GM21515 (cell line): ENCODE data around the gene LRRC75A.

Experiments
- ATAC-seq: cut with Tn5 transposase; IDR thresholded peaks from one replicate; pipeline ENCODE4 v1.9.1; 2021; ENCODE audit not compliant: unreplicated experiment

LRRC75A gene

DNA sequence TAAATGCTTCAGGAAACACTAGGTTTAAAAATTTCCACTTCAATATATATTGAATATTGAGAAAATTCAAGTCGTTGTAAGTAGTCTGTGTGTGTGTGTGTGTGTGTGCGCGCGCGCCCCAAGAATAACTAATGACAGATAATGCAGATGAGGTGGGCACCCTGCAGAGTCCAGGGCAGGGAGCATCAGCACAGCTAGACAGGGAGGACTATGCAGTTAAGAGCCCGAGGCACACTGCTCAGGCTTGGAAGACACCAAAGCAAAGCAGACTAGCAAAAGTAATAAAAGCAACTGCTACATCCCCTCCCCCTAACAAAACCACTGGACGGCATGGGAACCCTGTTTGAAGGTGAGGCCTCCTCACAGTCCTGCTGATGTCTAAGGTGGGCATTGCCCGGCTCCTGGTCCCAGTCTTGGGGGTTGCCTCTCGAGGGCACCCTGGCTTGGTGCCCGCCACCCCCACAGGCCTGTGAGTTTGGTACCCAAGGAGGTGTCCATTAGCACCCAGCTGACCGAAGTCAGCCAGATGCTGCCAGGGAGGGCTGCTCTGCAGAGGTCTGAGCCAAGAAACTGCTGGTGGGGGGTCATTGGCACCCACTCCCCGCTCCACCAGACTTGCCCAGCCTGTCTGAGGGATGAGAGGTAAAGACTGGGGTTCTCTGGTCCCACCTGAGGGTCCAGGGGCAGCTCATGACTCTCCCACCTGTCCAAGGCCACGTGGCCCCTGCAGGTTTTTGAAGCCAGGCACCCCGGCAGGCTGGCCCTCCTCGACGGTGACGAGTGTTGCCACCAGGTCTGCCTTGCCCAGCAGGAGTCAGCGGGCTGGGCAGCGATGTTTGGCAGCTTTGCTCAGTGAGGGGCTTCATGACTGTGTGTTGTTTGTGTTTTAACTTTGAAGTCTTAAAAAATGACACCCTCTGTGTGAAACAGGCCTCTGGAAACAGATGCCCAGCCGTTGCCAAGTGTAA is 18.7 kb downstream of the LRRC75A start:
- no peak for ATAC-seq

GRCh38 chr17:16472539-16472938 is 19.5 kb downstream of the LRRC75A start:
- ATAC-seq = no peak

- no peak for ATAC-seq
These were observed 20.7 kb downstream of the LRRC75A start for GRCh38 chr17:16471295-16471694.

DNA sequence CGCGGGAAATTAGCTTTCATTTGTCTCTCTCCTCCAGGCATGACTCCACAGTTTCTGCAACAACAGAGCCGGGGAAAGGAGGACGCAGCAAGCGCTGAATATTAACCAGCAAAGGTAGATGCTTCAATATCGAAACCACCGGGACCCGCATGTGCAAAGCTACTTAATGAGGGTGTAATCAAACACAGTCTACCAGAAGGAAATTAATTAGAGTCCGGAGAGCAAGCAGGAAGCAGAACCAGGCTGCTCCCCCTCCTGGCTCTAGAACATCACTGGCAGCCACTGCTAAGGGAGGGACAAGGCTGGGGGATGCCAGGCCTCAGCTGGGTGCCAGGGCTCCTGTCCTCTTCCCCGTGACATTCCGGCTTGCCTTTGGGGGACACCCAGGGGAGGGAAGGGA is 21.7 kb downstream of the LRRC75A start:
- no peak for ATAC-seq

DNA sequence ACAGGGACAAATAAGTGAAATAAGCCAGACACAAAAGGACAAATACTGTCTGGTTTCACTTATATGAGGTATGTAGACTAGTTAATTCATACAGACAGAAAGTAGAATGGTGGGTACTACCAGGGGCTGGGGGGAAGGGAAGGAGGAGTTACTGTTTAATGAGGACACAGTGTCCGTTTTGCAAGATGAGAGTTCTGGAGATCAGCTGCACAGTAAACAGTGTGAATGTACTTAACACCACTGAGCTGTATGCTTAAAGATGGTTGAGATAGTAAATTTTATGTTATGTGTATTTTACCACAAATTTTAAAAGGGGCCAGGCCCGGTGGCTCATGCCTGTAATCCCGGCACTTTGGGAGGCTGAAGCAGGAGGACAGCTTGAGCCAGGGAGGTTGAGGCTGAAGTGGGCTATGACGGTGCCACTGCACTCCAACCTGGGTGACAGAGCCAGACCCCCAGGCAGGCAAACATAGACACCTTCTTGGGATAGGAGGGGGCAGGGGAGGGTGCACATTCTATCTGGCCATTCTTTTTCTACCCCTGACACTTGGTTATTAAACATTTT is 23.5 kb downstream of the LRRC75A start:
- ATAC-seq = no peak

DNA sequence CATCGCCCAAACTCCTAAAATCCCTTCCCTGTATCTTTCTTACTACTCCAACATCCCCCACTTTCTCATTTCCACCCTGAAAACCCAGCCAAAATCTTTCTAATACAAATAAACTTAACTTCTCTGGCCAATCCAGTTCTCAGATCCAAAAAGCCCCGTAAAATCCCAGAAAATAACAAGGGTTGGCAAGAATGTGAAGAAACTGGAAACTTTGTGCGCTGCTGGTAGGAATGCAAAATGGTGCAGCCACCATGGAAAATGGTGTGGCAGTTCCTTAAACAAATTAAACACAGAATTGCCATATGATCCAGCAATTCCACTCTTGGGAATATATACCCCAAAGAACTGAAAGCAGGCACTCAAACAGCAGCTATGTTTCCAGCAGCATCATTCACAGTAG is 24.1 kb downstream of the LRRC75A start:
- ATAC-seq = no peak

GRCh38 chr17:16467044-16467443 is 24.9 kb downstream of the LRRC75A start:
- no peak for ATAC-seq

DNA sequence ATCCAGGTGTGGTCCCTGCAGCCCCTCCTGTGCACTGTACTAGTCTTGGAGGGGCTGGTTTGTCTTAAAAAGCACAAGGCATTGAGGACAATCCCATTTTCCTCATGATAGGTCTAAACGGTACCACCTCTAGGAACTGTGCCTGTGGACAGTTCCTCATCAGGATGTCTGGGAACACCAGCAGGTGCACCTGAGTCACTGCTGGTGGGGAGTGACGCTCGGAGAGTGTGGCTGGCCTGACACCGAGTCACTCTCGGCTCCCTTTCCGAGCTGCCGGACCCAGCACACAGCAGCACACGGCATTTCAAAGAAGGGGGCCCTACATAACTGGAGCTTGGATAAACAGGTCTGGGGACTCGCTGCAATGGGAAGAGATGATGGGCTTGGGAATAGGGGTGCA is 25.6 kb downstream of the LRRC75A start:
- ATAC-seq = no peak

DNA sequence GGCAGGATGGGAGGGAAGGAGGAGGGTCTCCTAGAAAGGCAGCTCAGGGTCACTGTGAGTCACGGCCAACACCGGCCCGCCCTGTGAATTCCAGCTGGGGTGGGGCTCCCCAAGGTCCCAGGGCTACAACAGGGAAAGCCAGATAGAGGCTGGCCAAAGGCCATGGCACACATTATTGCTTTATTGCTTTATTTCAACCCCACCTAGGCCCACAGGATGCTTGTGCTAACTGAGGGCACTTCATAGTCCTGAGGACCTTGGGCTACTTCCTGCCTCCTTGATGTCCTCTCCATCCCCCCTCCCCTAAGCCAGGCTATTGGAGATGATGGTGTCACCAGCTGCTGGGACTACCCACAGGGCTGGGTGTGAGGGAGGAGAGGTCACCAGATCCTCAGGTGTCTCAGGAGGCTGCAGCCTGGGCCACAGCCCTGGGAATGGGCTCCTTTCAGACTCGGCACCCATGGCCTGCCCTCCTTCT is 26.1 kb downstream of the LRRC75A start:
- no peak for ATAC-seq

DNA sequence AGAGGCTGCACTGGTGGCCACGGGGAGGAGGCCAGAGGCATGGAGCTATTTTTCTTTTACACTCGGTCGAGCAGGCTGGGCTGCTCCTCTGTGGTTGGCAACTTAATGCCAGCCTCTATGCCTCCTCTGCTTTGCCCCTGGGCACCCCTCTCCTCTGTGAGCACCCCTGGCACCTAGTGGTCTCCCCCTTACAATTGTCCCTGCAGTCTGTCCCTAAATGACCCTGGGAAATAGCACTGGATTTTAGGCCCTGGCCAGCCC is 27.0 kb downstream of the LRRC75A start:
- ATAC-seq = no peak

DNA sequence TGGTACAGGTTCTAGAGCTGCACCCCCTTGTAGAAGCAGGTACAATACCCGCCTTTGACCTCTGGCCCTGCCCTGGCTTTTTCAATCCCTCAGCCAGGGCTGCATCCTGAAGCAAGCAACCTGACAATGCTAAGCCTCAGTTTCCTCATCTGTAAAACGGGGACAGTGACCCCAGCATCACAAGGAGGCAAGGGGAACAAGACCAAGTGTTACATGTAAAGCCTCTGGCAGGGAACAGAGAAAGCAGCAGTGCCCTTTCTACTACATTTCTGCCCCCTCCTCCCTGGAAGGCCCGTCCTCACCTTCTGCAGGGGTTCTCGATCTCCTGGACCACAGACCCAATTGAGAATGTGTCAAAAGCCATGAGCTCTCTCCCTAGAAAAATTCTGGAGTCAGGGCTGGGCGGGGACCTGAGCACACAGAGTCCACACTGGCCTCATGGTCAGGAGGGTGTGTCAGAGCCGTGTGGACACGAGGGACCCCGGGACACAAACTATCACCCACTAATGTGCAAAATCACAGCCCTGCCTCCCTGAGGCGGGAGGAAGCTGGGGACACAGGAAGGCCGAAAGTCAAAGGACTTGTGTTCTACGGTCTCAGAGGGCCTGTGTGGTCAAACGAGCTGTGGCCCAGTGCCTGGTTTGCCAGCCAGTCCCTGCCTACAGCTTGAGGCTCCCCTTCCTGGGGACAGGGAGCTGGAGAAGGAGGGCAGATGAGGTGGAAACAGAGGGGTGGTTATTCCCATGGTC is 27.5 kb downstream of the LRRC75A start:
- no peak for ATAC-seq

DNA sequence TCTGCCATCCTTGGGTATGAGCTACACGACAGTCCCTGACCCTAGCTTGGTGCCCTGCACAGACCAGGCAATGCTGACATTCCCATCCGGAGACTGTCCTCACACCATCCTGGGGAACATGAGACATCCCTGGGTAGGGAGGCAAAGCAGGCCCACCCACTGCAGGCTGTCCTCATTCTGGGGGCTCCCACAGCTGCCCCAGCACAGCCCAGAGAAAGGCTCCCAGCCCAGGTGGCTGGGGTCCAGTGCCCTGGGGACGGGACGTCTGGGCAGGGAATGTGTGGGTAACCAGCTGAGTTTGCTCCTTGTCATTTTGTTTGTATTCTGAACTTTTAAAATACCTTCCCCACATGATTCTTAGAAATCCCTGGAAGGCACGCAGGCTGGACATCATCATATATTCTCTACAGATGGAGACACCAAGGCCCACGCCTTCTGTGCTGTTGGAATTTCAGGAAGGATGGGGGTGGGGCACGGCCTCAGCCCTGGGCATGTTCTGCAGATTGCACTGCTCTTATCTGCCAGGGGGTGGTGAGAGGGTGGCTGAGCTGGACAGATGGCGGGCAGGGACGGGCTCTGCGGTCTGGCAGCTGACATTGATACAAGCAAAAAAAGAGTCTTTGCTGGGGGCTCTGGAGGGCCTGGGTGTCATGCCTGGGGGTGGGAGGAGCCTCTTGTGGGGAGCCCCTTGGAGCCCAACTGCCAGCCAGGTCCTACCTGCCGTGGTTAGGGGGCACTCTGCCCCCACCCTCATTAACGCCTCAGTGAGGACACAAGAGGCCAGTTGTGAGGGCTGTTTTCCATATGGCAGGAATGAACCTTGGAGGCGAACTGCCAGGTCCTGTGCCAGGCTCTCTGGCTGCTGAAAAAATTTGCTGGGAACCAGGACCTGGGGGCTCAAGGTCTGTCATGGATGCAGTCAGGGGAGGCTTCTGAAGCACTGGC is 28.4 kb downstream of the LRRC75A start:
- ATAC-seq = no peak

- ATAC-seq = no peak
These were observed 29.7 kb downstream of the LRRC75A start for GRCh38 chr17:16462070-16462864.

GRCh38 chr17:16461606-16461866 is 30.5 kb downstream of the LRRC75A start:
- ATAC-seq = no peak

DNA sequence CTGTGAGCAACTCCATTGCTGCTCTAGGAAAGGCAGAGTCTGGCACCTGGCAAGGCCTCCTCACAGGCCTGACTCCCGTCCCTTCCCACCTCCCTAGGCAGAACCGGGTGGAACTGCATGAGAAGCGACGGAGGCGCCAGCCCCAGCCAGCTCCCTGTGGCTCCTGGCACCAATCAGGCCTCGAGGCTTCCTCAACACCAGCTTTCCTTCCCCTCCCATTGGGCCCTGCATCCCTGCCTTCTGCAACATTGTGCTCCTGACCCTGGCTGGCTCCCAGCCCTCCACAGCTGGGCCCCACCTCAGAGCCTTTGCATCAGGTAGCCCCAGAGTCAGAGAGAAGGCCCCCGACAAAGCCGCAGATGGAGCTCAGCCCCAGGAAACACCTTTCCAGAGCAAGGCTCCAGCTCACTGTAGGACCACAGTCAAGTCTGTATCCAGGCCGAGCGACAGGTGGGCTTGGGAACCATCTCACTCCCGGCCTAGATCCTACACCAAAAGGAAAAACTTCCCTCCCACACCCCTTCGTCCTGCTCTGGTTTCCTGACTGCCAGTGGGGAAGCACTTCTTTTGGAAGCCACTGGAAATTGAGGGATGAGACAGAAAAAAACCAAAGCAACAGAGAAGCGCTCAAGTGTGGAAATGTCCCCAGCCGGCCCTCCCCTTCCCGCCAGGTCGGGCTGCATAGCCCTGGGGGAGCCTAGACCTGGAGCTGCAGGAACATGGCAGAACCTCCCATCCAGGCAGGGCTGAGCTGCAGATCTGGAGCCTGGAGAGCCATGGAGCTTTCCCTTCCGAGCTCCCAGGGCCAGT is 31.0 kb downstream of the LRRC75A start:
- no peak for ATAC-seq

- ATAC-seq = no peak
These were observed 32.0 kb downstream of the LRRC75A start for GRCh38 chr17:16459855-16460550.

DNA sequence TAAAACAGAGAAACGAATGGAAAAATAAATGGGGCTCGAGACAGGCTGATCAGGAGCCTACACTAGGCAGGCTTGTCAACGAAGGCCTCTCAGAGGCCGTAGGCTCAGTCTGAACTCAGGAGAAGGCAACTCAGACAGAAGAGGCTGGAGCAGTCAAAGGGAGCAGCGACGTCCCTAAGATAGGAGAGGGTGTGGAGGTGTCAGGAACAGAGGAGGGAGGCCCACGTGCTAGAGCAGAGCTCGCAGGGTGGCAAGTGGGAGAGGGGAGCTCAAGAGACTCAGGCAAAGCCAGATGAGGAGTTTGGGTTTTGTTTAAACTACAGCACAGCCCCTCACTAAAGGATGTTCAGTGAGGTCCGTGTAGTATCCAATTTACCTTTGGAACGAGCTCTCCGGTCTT is 32.7 kb downstream of the LRRC75A start:
- no peak for ATAC-seq

DNA sequence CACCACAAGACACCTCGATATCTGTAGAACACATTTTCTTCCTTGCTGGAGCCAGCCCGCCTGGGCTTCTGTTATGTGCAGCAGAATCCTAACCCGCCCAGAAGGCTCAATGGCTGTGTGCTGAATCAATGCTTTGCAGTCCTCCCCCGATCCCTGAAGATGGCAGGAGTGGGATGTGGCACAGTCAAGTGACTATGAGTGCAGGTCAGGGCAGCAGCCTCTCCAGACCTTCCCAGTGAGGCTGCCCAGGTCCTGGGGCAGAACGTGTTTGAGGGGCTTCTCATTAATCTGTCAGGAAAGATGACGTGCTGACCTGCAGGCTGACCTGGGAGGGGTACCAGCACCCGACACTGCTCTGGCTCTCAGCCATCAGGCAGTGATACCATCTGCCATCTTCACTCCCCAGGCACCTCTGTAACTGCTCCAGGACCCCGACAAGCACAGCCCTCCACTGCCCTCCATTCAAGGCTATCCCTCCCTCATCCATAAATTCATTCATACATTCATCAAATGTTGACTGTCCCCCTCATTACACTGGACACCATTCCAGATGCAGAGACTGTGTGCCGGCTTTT is 35.2 kb downstream of the LRRC75A start:
- ATAC-seq = no peak
